ENCODE data around the gene EIF4E2.
A peak's percentile ranks its signal among the peaks of the same experiment; 100 is the strongest.

EIF4E2 gene, protein sequence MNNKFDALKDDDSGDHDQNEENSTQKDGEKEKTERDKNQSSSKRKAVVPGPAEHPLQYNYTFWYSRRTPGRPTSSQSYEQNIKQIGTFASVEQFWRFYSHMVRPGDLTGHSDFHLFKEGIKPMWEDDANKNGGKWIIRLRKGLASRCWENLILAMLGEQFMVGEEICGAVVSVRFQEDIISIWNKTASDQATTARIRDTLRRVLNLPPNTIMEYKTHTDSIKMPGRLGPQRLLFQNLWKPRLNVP

DNA sequence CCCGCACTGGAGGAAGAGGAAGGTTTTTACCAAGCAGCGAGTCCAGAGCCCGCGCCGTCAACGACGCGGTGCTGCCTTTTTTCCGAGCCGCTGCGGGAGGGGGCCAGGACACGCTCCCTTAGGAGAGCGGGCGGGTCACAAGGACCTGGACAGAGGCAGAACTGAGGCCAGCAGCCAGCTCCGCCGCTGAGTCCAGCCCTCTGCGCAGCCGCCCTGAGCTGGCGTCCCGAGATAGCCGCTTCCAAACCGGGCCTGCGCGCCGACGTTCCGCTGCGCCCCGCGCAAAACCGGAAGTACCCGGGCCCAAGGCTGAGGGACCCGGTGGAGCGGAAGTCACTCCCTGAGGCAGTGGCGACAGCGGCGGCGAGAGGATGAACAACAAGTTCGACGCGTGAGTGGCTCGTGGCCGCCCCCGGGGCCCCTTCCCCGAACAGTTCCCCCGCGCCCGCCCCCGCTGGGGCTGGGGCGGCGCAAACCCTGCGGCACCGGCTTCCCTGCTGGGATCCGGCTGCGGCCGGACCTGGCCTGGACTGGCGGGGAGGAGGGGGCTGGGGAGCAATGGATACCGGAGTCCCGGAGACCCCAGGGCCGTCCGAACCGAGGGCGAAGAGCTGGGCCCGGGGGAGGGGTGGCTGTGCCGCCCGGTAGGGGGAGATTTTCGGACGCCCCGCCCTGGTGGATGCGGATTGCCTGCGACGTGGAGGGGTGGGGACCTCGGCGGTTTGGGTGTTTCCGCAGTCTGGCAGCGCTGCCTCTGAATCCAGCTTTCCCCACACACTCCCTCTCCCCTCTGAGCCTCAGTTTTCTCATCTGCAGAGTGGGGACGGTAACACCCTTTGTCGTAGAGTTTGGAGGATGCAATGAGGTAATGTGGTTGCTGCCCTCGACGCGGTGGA lies at the start of gene EIF4E2, which contains the start of gene TIGD1:
Gene EIF4E2 (plus strand): TSS at position 336 of the 896 bp plus-strand sequence. CDS start 36 bp downstream, at position 372.
Gene TIGD1 (minus strand): TSS at position 204 of the 896 bp plus-strand sequence. CDS start 675 bp downstream, outside the sequence.
- peak; percentile 84 to 95 (median 92) for DNase-seq

DNA sequence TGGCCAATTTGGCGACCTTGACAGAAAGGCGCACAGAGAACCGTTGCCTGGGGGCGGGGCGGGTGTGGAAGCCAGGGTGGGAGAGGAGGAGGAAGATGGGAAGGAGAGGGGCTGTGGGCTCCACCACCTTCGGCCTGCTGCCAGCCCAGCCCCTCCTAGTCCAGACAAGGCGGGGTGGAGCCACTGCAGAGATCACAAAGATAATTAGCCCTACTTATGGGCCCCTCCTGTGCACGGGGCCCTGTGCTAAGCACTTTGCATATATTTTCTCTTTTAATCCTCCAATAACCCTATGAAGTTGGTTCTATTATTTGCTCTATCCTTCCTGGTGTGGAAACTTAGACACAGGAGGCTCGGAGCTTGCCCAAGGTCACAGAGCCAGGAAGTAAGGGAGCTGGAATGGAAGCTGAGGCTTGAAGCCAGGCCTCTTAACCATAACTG lies 49.1 kb upstream of the EIF4E2 start:
- peak in 1 of 3 experiments; percentile 36 for DNase-seq

DNA sequence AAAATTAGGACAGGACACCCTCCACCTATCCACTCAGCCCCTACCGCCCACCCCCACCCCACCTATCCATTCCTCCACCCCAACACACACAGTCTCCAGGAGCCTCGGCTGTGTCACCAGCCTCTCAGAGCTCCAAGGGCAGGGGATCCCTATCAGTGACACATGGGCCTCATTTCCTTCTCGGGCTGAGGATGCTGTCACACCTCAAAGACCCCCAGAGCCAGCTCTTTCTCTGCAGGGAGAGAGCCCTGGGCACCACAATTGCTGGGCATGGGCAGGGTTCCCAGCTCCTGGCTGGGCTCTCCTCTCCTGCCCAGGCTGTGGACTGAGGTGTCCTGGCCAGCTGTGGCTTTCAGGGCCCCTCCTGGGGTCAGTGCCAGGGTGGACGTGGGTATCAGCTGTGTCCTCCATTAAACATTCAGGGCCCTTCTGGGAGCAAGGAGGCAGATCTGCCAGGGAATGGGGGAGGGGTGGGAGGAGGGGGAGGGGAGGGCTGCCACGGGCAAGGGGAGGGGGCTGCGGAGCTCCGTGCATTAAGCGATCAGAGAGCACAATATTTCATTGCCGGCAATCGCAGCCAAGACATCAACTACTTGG lies 48.6 kb upstream of the EIF4E2 start:
- DNase-seq: no peak

DNA sequence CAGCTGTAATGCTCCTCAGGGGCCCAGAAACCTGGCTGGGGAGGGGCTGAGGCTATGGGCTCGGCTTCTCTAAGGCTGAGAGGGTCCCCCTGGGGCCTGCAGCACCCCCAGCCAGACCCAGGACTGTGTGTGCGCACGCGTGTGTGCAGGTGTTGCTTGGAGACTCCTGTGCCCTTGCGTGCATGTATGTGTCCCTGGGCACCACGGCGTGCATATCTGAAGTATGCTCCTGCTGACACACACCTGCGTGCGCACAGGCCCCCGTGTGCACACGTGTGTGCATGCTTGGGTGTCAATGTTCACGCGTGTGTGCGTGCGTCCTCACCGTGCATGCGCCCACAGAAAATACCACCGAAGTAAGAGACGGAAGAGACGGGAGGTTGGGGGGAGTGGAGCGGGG lies 48.0 kb upstream of the EIF4E2 start:
- peak in 2 of 3 experiments; percentile 58 to 76 for DNase-seq

DNA sequence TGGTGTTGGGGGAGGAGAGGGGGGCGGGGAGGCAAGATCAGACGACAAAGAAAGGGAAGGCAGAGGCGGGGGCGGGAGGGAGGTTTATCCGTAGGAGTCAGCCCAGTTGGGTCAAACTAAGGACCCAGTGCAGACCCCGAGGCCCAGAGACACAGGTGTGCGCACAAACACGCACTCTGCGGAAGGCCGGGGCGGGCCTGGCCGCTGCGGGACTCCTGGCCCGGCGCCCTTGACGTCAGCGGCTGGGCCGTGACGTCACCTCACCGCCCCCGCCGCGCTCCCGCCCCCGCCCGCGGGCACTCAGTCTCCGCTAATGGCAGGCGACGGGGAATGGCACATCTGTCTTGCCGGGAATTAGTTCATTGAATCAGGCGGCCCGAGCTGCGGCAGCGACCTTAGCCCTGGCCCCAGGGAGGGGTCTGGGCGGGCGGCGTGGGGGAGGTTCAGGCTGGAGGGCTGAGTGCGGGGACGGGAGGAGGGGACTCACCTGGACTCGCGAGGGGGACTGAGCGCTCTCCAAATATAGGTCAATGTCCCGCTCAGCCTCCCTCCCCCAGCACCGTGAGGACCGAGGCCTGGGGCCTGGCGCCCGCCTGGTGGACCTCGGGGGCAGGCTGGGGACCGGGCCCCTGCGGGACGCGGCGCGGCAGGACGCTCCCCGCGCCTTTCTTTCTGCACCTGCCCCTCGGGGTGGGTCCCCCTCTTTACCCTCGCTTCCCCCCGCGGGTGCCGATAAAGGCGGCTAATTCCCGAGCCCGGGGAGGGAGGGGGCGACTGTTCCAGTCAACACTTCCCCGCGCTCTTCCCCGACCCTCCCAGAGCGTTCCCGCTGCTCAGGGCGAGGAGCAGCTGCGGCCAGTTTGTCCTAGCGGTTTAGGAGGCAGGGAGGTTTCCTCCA lies 47.3 kb upstream of the EIF4E2 start:
- peak in 2 of 3 experiments; percentile 67 to 82 for DNase-seq

- peak in 1 of 3 experiments; percentile 48 for DNase-seq
These were observed 46.6 kb upstream of the EIF4E2 start for GRCh38 chr2:232503809-232504323.

GRCh38 chr2:232504438-232504837 lies 46.1 kb upstream of the EIF4E2 start:
- DNase-seq: peak in 2 of 3 experiments; percentile 62 to 89

GRCh38 chr2:232505856-232506255 lies 44.6 kb upstream of the EIF4E2 start:
- peak in 1 of 3 experiments; percentile 12 for DNase-seq

- DNase-seq: no peak
These were observed 43.8 kb upstream of the EIF4E2 start for GRCh38 chr2:232506709-232507108.

DNA sequence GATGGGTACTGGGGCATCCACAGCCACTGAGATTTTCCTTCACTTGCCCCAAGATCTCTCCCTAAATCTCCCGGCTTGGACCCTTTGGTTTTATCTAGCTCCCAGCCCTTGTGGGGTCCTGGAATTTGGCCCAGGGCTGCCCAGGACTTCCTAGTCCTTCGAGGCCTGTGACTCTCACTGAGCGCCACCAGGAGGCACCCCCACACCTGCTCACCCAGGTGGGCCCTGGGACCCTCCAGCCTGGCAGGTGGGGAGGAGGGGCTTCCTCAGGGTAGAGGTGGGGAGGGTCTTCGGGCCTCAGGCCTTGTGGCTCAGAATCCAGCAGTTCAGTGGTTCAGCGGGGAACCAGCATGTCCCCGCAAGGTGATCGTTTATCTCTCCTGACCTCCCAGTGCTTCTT lies 42.2 kb upstream of the EIF4E2 start:
- DNase-seq: no peak

DNA sequence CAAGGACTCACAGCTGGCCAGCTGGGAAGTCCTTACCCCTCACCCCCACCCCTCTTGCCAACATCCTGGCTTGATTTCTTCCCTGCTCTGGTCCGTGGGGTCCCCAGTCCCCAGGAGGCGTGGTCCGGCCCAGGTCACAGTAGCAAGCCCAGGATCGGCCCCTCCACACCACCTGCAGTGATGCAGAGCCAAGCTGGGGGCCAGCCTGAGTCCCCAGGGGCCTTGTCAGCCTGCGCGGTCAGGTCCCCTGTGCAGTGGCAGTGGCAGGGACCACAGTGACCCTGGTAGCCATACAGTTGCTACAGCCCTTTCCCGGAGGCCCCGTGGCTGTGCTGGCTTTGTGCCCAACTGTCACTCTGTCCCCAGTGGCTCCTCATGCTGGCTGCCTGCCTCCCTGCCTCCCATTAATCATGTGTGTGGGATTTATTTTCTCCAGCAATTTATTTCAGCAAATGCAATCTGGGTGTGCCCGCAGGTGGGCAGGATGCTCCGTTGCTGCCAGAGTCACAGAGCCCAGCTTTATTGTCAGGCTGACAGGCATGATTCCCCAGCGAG lies 39.1 kb upstream of the EIF4E2 start:
- peak in 2 of 3 experiments; percentile 79 to 93 for DNase-seq

- peak in 2 of 3 experiments; percentile 73 to 92 for DNase-seq
These were observed 37.9 kb upstream of the EIF4E2 start for GRCh38 chr2:232512602-232513001.

- peak in 1 of 3 experiments; percentile 58 for DNase-seq
These were observed 37.1 kb upstream of the EIF4E2 start for GRCh38 chr2:232513353-232513752.

- no peak for DNase-seq
These were observed 34.9 kb upstream of the EIF4E2 start for GRCh38 chr2:232515639-232516038.

DNA sequence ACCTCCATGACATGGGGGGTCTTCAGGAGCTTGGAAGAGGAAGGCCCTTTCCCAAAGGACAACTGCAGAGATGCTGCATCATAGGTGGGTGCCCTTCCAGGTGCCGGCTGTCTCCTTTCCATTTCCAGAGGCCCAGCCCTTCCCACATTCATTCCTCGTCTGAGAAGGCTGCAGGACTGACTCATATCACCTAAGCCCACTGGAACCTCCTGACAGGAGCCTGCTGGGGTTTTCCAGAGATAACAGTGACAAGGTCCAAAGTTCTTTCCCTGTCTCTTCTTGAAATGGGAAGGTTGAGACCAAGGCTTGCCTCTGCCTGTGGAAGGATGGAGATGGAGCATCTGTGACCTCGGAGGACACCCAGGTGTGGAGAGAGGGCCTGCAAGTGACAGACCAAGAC lies 33.9 kb upstream of the EIF4E2 start:
- DNase-seq: no peak

DNA sequence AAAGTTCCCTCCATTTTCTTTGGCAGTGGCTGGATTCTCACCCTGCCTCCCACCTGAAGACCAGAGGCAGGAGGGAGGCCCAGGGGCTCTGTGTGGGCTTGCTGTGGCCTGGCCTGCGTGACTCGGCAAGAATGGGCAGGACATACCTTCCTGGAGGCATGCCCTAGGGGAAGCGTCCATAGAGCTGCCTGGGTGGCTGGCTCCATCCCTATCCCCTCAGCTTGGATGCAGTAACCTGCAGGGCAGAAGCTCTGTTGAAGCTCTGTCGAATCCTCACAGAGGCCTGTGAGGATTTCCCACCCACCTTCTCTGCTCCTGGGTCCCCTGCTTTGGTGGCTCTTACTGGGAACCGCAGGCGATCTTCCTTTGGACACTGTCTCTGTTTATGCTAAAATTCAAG lies 31.6 kb upstream of the EIF4E2 start:
- DNase-seq: no peak

GRCh38 chr2:232519581-232520438 lies 30.7 kb upstream of the EIF4E2 start, which contains the start of gene PRSS56:
TSS of gene PRSS56 (plus strand) at chr2:232520388. CDS start at chr2:232520599, 211 bp downstream.
- peak in 2 of 3 experiments; percentile 28 to 47 for DNase-seq

DNA sequence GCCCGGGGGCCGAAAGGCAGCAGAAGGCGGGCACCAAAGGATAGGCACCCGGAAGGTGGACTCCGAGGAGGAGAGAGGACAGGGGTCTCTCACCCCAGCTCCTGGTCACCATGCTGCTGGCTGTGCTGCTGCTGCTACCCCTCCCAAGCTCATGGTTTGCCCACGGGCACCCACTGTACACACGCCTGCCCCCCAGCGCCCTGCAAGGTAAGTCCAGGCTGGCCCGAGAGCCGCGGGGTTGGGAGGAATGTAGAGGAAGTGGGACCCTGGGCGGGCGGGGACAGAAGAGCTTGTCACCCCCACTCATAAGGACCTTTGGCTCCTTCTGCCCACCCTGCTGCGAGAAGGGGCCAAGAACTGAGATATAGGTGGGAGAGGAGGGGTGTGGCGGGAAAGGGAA lies 30.0 kb upstream of the EIF4E2 start:
- DNase-seq: no peak

- no peak for DNase-seq
These were observed 29.4 kb upstream of the EIF4E2 start for GRCh38 chr2:232521098-232521497.

DNA sequence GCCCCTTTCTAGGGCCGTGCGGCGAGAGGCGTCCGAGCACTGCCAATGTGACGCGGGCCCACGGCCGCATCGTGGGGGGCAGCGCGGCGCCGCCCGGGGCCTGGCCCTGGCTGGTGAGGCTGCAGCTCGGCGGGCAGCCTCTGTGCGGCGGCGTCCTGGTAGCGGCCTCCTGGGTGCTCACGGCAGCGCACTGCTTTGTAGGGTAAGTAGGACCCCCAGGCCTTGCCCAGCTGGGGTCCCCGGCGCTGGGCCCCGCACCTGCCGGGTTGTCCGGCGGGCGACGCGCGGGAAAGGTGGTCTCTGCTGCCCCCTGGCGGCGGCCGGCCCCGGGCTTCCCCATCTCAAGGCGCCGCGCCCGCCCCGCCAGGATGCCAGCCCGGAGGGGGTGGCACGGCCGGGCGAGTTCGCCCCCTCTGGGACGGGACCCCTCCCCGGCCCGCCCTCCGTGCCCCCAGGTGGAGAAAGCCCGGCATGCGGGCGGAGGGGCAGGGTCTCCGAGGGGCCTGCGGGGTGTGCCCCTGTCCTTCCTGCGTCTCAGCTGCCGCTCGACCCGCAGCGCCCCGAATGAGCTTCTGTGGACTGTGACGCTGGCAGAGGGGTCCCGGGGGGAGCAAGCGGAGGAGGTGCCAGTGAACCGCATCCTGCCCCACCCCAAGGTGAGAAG lies 28.4 kb upstream of the EIF4E2 start:
- peak in 2 of 3 experiments; percentile 43 to 61 for DNase-seq

Measured in NCI-H1417 (cell line).